Loucy (cell line): Measurements from ENCODE around the gene HSPA12B.
A peak's percentile ranks its signal among the peaks of the same experiment; 100 is the strongest.

Source experiments
- H2AFZ ChIP-seq: fragments of 200-600 bp; sonication (generic); 2 replicates; pipeline ENCODE4 v1.6.0; 2016; ENCODE audit warnings: antibody characterized with exemption, mild to moderate bottlenecking, low read length, moderate library complexity
- H3F3A ChIP-seq: fragments of 200-600 bp; 2 replicates; pipeline ENCODE4 v1.6.0; 2016; ENCODE audit warnings: antibody characterized with exemption, low read depth, mild to moderate bottlenecking
- H3K27me3 ChIP-seq: fragments of 200-600 bp; sonication (generic); 2 replicates; pipeline ENCODE4 v1.6.1; 2014; ENCODE audit warnings: low read length, mild to moderate bottlenecking; ENCODE audit not compliant: insufficient read depth, poor library complexity, severe bottlenecking
- H3K36me3 ChIP-seq: fragments of 200-600 bp; sonication (generic); 2 replicates; pipeline ENCODE4 v1.6.1; 2016; ENCODE audit warnings: low read length; ENCODE audit not compliant: insufficient read depth
- H3K4me1 ChIP-seq: fragments of 200-600 bp; sonication (generic); 2 replicates; pipeline ENCODE4 v1.5.1; 2014; ENCODE audit warnings: low read length, mild to moderate bottlenecking; ENCODE audit not compliant: insufficient read depth, poor library complexity, severe bottlenecking
- H3K4me2 ChIP-seq: fragments of 200-600 bp; sonication (generic); 2 replicates; pipeline ENCODE4 v1.6.0; 2014; ENCODE audit warnings: antibody characterized with exemption, low read length, low read depth, mild to moderate bottlenecking; ENCODE audit not compliant: poor library complexity, severe bottlenecking
- H3K4me3 ChIP-seq: fragments of 200-600 bp; sonication (generic); 2 replicates; pipeline ENCODE4 v1.5.1; 2014; ENCODE audit warnings: low read length, mild to moderate bottlenecking, mixed read lengths; ENCODE audit not compliant: poor library complexity, severe bottlenecking
- H3K79me2 ChIP-seq: fragments of 200-600 bp; sonication (generic); 2 replicates; pipeline ENCODE4 v1.6.1; 2014; ENCODE audit warnings: low read length; ENCODE audit not compliant: insufficient read depth
- H3K9ac ChIP-seq: fragments of 200-600 bp; sonication (generic); 2 replicates; pipeline ENCODE4 v1.6.0; 2014; ENCODE audit warnings: mild to moderate bottlenecking, low read depth, low read length, moderate library complexity; ENCODE audit not compliant: poor library complexity, severe bottlenecking
- H3K9me2 ChIP-seq: fragments of 200-600 bp; sonication (generic); replicated peaks from 2 replicates; pipeline ENCODE4 v1.6.1; 2016; ENCODE audit warnings: low read depth, low read length, mixed read lengths
- H3K9me3 ChIP-seq: fragments of 200-600 bp; sonication (generic); 2 replicates; pipeline ENCODE4 v1.6.1; 2014; ENCODE audit warnings: mild to moderate bottlenecking, antibody characterized with exemption, low read length, low read depth; ENCODE audit not compliant: insufficient read depth
- H4K20me1 ChIP-seq: fragments of 200-600 bp; sonication (generic); 2 replicates; pipeline ENCODE4 v1.6.0; 2014; ENCODE audit warnings: antibody characterized with exemption, low read length, mild to moderate bottlenecking; ENCODE audit not compliant: insufficient read depth, poor library complexity, severe bottlenecking
- EZH2phosphoT487 ChIP-seq: fragments of 200-600 bp; IDR thresholded peaks from 2 replicates; pipeline ENCODE4 v1.6.1; 2018; ENCODE audit warnings: antibody characterized with exemption, mild to moderate bottlenecking, moderate library complexity, borderline replicate concordance
- TF ChIP-seq, protein P1 (sequence below): fragments of 200-600 bp; sonication (generic); conservative IDR thresholded peaks from 2 replicates; pipeline ENCODE4 v1.5.1; 2014; ENCODE audit warnings: mild to moderate bottlenecking, antibody characterized with exemption, low read length

Gene HSPA12B

DNA sequence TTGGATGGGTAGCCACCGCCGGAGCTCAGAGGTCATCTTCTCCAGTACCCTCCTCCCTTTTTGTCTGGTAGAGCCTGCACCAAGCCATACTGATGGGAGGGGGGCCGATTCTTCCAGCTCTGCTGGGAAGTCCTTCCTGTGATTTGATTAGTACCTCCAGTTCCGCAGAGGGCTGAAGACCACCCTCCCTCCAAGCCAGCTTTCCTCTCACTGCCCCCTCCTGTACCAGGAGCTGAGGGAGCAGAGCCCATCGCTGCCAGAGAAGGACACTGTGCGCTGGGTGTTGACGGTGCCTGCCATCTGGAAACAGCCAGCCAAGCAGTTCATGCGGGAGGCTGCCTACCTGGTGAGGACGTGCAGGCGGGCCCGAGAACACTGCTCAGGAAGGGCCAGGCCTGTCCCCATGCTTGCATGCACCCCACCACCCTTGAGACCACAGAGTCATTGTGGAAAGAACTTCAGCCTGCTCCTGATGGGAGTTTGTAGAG lies 13.2 kb downstream of the HSPA12B start:
- H3K27me3 ChIP-seq = no peaks in the 10 kb centered on the region
- peak overlapping the region; percentile 66 for H3K4me3 ChIP-seq
- H3K79me2 ChIP-seq = no peaks in the 10 kb centered on the region
- no peak overlapping the region for H2AFZ ChIP-seq
- no peaks in the 10 kb centered on the region for H3K9me2 ChIP-seq
- TF ChIP-seq EZH2phosphoT487 = no peak
- H3K9ac ChIP-seq = no peak overlapping the region
- no peaks in the 10 kb centered on the region for H4K20me1 ChIP-seq
- H3K4me2 ChIP-seq = peak overlapping the region; percentile 54
- H3F3A ChIP-seq = no peaks in the 10 kb centered on the region
- H3K36me3 ChIP-seq = no peaks in the 10 kb centered on the region
- H3K4me1 ChIP-seq = peaks cover 13% of the 10 kb centered on the region
- H3K9me3 ChIP-seq = no peaks in the 10 kb centered on the region

DNA sequence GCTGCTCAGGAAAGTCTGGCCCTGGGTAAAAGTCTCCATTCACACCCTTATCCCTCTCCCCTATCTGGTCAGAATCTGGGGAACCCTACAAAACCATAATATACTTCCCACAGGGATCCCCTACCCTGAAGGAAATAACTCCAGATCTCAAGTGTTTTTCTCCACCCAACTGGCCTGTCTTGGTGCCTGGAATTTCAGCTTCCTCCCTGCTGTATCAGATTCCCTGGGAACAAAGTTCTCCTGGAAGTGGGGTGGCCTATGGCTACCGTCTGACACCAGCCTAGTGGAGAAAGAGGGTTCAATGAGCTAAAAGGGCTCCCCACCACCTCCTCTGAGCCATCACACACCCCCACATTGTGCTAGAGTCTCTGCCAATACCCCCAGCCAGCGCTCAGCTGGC lies 15.0 kb downstream of the HSPA12B start:
- Histone ChIP-seq H3K9ac (no peak overlapping the region), H3K9me3 (no peaks in the 10 kb centered on the region), H4K20me1 (no peaks in the 10 kb centered on the region), H3K9me2 (no peaks in the 10 kb centered on the region), H2AFZ (no peak overlapping the region), H3K4me1 (peaks cover 13% of the 10 kb centered on the region), H3K79me2 (no peaks in the 10 kb centered on the region), H3K27me3 (no peaks in the 10 kb centered on the region), H3K4me3 (no peak overlapping the region), H3K4me2 (no peak overlapping the region), H3F3A (no peaks in the 10 kb centered on the region), H3K36me3 (no peaks in the 10 kb centered on the region)
- TF ChIP-seq, protein P1, sequence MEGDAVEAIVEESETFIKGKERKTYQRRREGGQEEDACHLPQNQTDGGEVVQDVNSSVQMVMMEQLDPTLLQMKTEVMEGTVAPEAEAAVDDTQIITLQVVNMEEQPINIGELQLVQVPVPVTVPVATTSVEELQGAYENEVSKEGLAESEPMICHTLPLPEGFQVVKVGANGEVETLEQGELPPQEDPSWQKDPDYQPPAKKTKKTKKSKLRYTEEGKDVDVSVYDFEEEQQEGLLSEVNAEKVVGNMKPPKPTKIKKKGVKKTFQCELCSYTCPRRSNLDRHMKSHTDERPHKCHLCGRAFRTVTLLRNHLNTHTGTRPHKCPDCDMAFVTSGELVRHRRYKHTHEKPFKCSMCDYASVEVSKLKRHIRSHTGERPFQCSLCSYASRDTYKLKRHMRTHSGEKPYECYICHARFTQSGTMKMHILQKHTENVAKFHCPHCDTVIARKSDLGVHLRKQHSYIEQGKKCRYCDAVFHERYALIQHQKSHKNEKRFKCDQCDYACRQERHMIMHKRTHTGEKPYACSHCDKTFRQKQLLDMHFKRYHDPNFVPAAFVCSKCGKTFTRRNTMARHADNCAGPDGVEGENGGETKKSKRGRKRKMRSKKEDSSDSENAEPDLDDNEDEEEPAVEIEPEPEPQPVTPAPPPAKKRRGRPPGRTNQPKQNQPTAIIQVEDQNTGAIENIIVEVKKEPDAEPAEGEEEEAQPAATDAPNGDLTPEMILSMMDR = no peak
- no peak for TF ChIP-seq EZH2phosphoT487

DNA sequence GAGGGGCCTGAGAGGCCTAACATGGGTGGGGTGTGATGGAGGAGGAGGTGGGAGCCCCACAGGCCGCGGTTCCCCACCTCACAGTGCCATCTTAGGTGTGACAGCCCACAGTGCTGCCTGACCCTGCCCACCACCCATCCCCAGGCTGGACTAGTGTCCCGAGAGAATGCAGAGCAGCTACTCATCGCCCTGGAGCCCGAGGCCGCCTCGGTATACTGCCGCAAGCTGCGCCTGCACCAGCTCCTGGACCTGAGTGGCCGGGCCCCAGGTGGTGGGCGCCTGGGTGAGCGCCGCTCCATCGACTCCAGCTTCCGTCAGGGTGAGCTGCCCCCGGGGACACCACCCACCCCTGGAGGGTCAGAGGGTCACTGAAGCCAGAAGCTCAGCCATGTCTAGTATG lies 15.6 kb downstream of the HSPA12B start:
- Histone ChIP-seq H3K9me3 (no peaks in the 10 kb centered on the region), H2AFZ (no peak overlapping the region), H3K4me1 (peaks cover 13% of the 10 kb centered on the region), H3K27me3 (no peaks in the 10 kb centered on the region), H3K9ac (no peak overlapping the region), H3K9me2 (no peaks in the 10 kb centered on the region), H3K4me3 (no peak overlapping the region), H3F3A (no peaks in the 10 kb centered on the region), H3K4me2 (no peak overlapping the region), H3K79me2 (no peaks in the 10 kb centered on the region), H3K36me3 (no peaks in the 10 kb centered on the region), H4K20me1 (no peaks in the 10 kb centered on the region)
- no peak for TF ChIP-seq EZH2phosphoT487
- TF ChIP-seq, protein P1 = no peak

DNA sequence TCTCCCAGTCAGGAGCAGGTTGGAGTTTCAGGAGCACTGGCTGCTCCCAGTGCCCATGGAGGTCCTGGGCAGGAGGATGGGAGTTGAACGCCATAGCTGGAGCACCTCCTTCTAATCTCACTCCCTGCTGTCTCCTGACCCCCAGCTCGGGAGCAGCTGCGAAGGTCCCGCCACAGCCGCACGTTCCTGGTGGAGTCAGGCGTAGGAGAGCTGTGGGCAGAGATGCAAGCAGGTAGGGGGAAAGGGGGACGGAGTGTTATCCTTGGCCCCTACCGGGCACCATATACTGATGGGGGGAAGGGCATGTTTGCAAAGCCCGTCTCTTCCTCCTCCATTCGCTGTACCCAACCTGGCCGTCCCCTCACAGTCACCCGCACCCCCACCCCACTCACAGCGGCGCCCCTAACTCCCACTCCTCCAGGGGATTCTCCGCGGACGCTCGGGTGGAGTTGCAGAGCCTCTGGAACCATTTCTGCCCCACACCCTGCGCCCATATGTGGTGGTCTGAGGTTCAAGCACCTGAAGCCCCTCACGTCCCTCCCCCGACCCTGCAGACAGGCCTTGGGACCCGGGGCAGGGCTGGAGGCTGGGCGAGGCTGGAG lies 16.7 kb downstream of the HSPA12B start:
- no peaks in the 10 kb centered on the region for H3F3A ChIP-seq
- no peaks in the 10 kb centered on the region for H3K9me3 ChIP-seq
- H3K4me1 ChIP-seq = peaks cover 12% of the 10 kb centered on the region
- no peak overlapping the region for H3K4me3 ChIP-seq
- TF ChIP-seq, protein P1 = no peak
- no peak for TF ChIP-seq EZH2phosphoT487
- no peaks in the 10 kb centered on the region for H3K27me3 ChIP-seq
- H3K9me2 ChIP-seq = no peaks in the 10 kb centered on the region
- H3K36me3 ChIP-seq = no peaks in the 10 kb centered on the region
- no peak overlapping the region for H2AFZ ChIP-seq
- no peaks in the 10 kb centered on the region for H3K79me2 ChIP-seq
- no peak overlapping the region for H3K9ac ChIP-seq
- H4K20me1 ChIP-seq = no peaks in the 10 kb centered on the region
- H3K4me2 ChIP-seq = no peak overlapping the region
